Transverse colon (tissue), 4 donors: Measurements from ENCODE around the gene ZMIZ1. TPM values are rescaled to one million over a fixed set of nuclear protein-coding genes. Genes with fewer than 3 reads are reported as not detected.

Source experiments
- DNase-seq: peaks from one replicate; pipeline ENCODE4 v3.0.0-alpha.2; 2019
- H3K27ac ChIP-seq, 4 donors: fragments of 200-600 bp; sonication (generic); 2 replicates each; pipeline ENCODE4 v1.5.1; 2016 to 2018; ENCODE audit warnings: inconsistent platforms in 4 of 4
- H3K27me3 ChIP-seq: fragments of 200-600 bp; sonication (generic); 2 replicates; pipeline ENCODE4 v1.5.1; 2017; ENCODE audit warnings: inconsistent platforms
- H3K36me3 ChIP-seq, 4 donors: fragments of 200-600 bp; sonication (generic); 2 replicates each; pipeline ENCODE4 v1.5.1; 2017 to 2019; ENCODE audit warnings: inconsistent platforms in 4 of 4
- H3K4me1 ChIP-seq, 4 donors: fragments of 200-600 bp; sonication (generic); 2 replicates each; pipeline ENCODE4 v1.5.1; 2017 to 2020; ENCODE audit warnings: inconsistent platforms in 4 of 4
- H3K4me3 ChIP-seq, 4 donors: fragments of 200-600 bp; sonication (generic); 1 replicate in 1 of 4; 2 replicates in 3 of 4; pipeline versions ENCODE4 v1.5.1 to v1.6.1; 2017 to 2019; ENCODE audit warnings: inconsistent platforms in 4 of 4
- H3K9me3 ChIP-seq, 2 donors: fragments of 200-600 bp; sonication (generic); 2 replicates each; pipeline ENCODE4 v1.5.1; 2017 to 2019; ENCODE audit warnings: inconsistent platforms in 2 of 2
- EP300 ChIP-seq: sonication (generic); formaldehyde crosslinking; IDR thresholded peaks from one replicate; pipeline ENCODE4 v1.6.1; 2017; ENCODE audit warnings: antibody characterized with exemption, low read depth
- POLR2A ChIP-seq: fragments of 450-650 bp; IDR thresholded peaks from one replicate; pipeline ENCODE4 v1.6.1; 2016; ENCODE audit warnings: antibody characterized with exemption, mild to moderate bottlenecking, moderate library complexity
- POLR2AphosphoS5 ChIP-seq, 3 donors: sonication (generic); formaldehyde crosslinking; IDR thresholded peaks; one replicate each; pipeline ENCODE4 v1.6.1; 2016; ENCODE audit warnings: antibody characterized with exemption in 3 of 3
- WGBS, 2 donors: methylation state at CpG; one replicate each; pipeline ENCODE4 v1.1.5; 2018; ENCODE audit warnings: low coverage in 1 of 2; 5-methylcytosine and 5-hydroxymethylcytosine counted together
- in situ Hi-C, 4 donors: fragments of 200-750 bp; cut with MboI; loops; one replicate each; pipeline versions ENCODE4 v1.15.0 to v1.15.1; 2017; ENCODE audit warnings: low sequenced_read_pairs in 3 of 4, low pct_ligation_motif_present in 1 of 4, low pct_unique_long_range_greater_than_20kb in 1 of 4
- intact Hi-C: fragments of 100-400 bp; cut with DNase I; formaldehyde crosslinking; loops from one replicate; pipeline ENCODE4 v1.15.1; 2023; ENCODE audit warnings: low total_unique reads
- total RNA-seq, 4 donors: library from RNA; depleted of rRNA; stranded (reverse); fragments of >200 nt; gene quantifications; one replicate each; pipeline ENCODE4 v1.1.0, GENCODE V29; 2016
- TF ChIP-seq, protein P1 (sequence below), 5 experiments: fragments of 200-600 bp in 3 of 5; fragments of 450-650 bp in 2 of 5; sonication (generic) in 3 of 5; IDR thresholded peaks; 1 replicate in 2 of 5; 2 replicates in 3 of 5; pipeline ENCODE4 v1.5.1; 2016 to 2017; ENCODE audit warnings: antibody characterized with exemption in 5 of 5, inconsistent platforms in 3 of 5, mild to moderate bottlenecking in 2 of 5, moderate library complexity in 1 of 5

Gene ZMIZ1
- total RNA-seq, 4 donors from 2014 or later = 32.0 to 108 (median 63.0) TPM

DNA sequence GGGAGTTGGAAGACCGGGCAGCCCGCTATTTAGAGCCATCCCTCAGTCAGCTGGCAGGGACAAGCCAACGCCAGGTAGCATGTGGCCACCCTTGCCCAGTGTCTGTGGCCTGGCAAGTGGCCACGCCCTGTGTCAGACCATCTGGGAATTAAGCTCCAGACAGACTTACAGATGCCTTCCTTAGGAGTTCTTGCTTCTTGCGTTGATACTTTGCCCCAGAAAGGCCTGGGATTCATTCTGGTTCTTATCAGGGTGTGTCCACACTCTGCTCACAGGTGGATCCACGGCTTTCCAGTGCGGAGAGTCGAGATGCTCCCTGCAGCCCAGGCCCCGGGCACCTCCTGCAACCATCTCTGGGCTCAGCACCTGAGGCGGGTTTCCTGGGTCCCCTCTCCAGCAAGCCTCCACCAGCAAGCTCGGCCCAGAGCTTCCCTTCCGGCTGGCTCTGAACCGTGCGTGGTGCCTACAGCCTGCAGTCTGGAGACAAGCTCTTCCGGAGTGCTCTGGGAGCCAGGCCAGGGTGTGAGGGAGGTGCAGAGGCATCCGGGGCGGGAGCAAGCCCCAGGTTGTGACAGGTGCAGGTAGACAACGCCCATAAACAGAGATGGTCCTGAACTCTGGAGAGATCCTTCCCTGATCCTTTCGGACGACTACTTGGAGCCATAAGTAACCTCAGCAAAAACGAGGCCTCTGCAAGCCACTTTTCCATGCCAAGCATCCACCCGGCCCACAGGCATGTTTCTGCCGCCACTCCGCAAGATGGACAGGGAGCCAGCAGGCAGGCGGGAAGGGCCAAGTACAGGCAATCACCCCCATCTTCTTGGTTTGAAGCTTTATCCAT, 246.2 kb downstream of the ZMIZ1 start:
- no peaks in the 10 kb centered on the region for H3K27me3 ChIP-seq
- in situ Hi-C loops (no loop called here), intact Hi-C loops (no loop called here)
- TF ChIP-seq, protein P1, sequence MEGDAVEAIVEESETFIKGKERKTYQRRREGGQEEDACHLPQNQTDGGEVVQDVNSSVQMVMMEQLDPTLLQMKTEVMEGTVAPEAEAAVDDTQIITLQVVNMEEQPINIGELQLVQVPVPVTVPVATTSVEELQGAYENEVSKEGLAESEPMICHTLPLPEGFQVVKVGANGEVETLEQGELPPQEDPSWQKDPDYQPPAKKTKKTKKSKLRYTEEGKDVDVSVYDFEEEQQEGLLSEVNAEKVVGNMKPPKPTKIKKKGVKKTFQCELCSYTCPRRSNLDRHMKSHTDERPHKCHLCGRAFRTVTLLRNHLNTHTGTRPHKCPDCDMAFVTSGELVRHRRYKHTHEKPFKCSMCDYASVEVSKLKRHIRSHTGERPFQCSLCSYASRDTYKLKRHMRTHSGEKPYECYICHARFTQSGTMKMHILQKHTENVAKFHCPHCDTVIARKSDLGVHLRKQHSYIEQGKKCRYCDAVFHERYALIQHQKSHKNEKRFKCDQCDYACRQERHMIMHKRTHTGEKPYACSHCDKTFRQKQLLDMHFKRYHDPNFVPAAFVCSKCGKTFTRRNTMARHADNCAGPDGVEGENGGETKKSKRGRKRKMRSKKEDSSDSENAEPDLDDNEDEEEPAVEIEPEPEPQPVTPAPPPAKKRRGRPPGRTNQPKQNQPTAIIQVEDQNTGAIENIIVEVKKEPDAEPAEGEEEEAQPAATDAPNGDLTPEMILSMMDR (IDR thresholded peaks at IDR 0.05) = no peak
- no peak for TF ChIP-seq POLR2AphosphoS5 (IDR thresholded peaks at IDR 0.05)
- TF ChIP-seq POLR2A = no peak
- TF ChIP-seq EP300 = no peak
- H3K4me3 ChIP-seq = no peak overlapping the region
- WGBS, 2 donors = 67 to 72% methylated on average over 3 to 24 of the region's 25 CpGs
- no peaks in the 10 kb centered on the region for H3K9me3 ChIP-seq
- H3K27ac ChIP-seq = peak overlapping the region in 3 of 4 donors; percentile 13 to 59 (median 50)
- H3K36me3 ChIP-seq = peaks cover 0 to 11% (median 2%) of the 10 kb centered on the region in 4 donors
- no peak for DNase-seq
- H3K4me1 ChIP-seq = peaks cover 13 to 39% (median 17%) of the 10 kb centered on the region in 4 donors

DNA sequence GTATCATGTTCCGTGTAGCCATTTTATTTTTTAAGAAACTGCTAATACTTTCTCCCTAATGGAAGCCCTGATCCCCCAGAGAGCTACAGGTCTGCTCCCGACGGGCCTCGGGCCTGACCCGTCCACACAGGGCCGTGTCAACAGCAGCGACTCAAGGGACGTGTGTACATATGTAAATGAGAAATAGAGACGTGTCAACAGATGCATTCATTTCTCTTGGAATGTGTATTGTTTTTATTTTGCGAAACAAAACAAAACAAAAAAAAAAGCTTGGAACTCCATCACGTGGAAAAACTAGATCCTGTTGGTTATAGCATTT, 246.8 kb downstream of the ZMIZ1 start:
- H3K36me3 ChIP-seq = peaks cover 0 to 11% (median 2%) of the 10 kb centered on the region in 4 donors

DNA sequence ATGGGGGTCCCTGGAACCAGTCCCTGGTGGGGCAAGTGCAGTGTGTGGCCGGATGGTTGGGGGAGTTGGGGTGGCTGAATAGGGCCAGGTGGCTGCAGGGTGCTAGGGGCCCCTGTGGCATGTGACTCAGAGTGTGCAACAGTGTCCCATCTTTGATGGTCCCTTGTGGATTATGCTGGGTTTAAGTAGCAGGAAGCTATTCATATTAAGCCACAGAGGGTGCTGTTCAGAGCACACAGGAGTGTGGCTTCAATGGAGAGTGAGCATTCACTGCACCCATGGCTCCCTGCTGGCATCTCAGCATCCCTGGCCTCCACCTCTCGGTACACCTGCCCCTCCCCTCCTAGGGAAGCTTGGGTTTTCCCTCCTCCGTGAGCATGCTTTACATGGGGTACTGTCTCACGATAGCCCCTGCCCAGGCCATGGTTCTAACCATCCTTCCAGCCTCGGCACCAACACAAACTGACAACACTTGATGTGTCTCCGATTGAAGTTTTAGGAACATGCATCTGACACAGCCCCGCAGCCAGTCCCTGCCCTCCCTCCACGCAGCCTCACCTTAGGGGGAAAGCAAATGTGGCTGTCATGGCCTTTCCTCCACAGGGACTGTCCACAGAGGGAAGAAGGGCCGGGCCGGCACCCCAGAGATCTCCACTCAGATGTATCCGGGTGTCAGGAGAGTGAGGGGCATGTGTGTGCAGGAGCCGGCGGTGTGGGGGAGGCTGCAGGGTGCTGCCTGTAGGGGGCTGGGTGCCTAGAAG, 248.1 kb downstream of the ZMIZ1 start:
- Histone ChIP-seq H3K27ac (peak overlapping the region in 2 of 4 donors; percentile 8 to 19), H3K27me3 (no peaks in the 10 kb centered on the region), H3K4me1 (peaks cover 13 to 39% (median 14%) of the 10 kb centered on the region in 4 donors), H3K36me3 (peaks cover 0 to 11% (median 2%) of the 10 kb centered on the region in 4 donors), H3K9me3 (no peaks in the 10 kb centered on the region), H3K4me3 (no peak overlapping the region)
- no peak for DNase-seq
- TF ChIP-seq POLR2AphosphoS5 (IDR thresholded peaks at IDR 0.05) (no peak), EP300 (no peak), POLR2A (no peak)
- TF ChIP-seq, protein P1 (IDR thresholded peaks at IDR 0.05) = no peak
- intact Hi-C loops = no loop called here
- WGBS, 2 donors = 46% methylated on average over 13 of the region's 13 CpGs; no CpG with 5 or more reads in 1 of the 2 donors
- in situ Hi-C loops = no loop called here

More for the DNA sequence above, 246.8 kb downstream of the ZMIZ1 start:
- in situ Hi-C loops = no loop called here
- Histone ChIP-seq H3K27me3 (no peaks in the 10 kb centered on the region), H3K27ac (no peak overlapping the region), H3K4me1 (peaks cover 13 to 39% (median 14%) of the 10 kb centered on the region in 4 donors), H3K9me3 (no peaks in the 10 kb centered on the region), H3K4me3 (no peak overlapping the region)
- intact Hi-C loops = no loop called here
- TF ChIP-seq POLR2A (no peak), POLR2AphosphoS5 (IDR thresholded peaks at IDR 0.05) (no peak), EP300 (no peak)
- TF ChIP-seq, protein P1 (IDR thresholded peaks at IDR 0.05) = no peak
- DNase-seq = no peak
- 72 to 82% methylated on average over 4 to 11 of the region's 11 CpGs for WGBS, 2 donors

DNA sequence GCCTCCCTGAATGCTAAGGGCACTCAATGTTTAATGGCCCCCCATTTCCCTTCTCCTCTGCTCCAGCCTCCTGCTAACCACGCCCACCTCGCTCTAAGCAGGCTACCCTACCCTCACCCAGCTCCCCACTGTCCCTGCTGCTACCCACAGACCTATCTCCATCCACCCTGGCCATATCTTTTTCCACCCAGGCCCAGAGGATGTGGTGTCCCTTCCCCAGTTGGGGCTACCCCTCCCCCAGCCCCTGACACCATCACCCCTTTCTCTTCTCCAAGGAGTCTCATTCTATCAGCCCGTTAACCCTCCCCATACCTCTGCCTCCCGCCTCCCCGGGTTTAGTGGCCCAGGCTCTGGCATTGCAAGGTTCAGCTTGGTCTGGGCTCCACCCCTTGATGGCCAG, 249.6 kb downstream of the ZMIZ1 start:
- DNase-seq = no peak
- Histone ChIP-seq H3K36me3 (peaks cover 0 to 2% (median 0%) of the 10 kb centered on the region in 4 donors), H3K27ac (no peak overlapping the region), H3K27me3 (no peaks in the 10 kb centered on the region), H3K4me3 (no peak overlapping the region), H3K4me1 (peaks cover 13 to 52% (median 15%) of the 10 kb centered on the region in 4 donors), H3K9me3 (no peaks in the 10 kb centered on the region)
- in situ Hi-C loops (no loop called here), intact Hi-C loops (no loop called here)
- TF ChIP-seq, protein P1 (IDR thresholded peaks at IDR 0.05) = no peak
- TF ChIP-seq EP300 = no peak
- TF ChIP-seq POLR2A = no peak
- 92 to 98% methylated on average over 5 of the region's 5 CpGs for WGBS, 2 donors
